Measurements from ENCODE around the gene TBXAS1.

TBXAS1 gene

DNA sequence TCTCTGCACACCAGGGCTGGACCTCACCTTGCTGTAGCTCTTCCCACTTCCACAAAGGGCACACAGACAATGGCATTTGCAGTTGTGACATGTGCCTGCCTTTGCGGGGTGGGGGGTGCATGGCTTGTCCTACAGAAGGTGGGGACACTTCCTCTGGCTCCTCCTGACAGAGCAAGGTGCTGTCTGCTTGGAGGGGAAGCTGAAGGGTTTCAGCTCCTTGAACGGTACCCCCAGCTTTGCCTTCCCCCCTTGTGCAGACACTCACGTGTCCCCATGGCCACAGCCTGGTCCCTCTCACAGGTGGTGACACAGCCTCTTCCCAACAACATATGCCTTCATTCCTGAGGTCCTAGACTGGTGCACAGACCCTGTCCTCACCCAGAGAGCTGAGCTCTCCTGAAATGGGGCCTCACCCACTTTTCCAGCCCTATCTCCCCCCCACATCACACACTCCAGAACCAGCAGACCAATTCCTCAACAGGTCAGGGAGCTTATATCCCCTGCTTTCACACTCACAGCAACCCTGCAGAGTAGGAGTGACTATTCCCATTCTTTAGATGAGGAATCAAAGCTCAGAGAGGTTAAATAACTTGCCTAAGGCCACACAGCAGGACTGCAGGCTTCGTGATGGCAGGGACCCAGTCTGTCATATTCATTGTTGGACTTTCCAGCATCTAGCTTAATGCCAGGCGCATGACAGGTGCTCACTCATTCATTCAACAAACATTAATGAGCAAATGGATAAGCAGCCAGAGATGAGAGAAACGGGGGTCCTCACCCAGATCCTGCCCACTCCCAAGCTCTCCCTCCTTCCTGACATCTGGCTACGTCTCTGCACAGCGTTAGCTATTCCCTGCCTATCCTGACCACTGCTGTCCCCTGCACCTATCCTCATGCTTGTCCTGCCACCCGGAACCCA, 189.3 kb downstream of the TBXAS1 start:
- Histone ChIP-seq H3K36me3 (ENCODE audit: low read length) (no peaks in the 10 kb centered on the region), H3K79me2 (ENCODE audit: insufficient read depth, low read length) (no peaks in the 10 kb centered on the region), H4K20me1 (ENCODE audit: low read depth, low read length) (no peaks in the 10 kb centered on the region), H2AFZ (ENCODE audit: low read depth, low read length, severe bottlenecking) (no peak overlapping the region), H3K4me3 (ENCODE audit: insufficient read depth, low read length, poor library complexity, severe bottlenecking) (no peak overlapping the region), H3K9ac (ENCODE audit: low read length) (no peak overlapping the region), H3K27me3 (ENCODE audit: low read length) (no peaks in the 10 kb centered on the region), H3K4me2 (ENCODE audit: low read depth, low read length, poor library complexity, severe bottlenecking) (no peak overlapping the region), H3K9me2 (replicated peaks; ENCODE audit: insufficient read depth, low read length) (no peaks in the 10 kb centered on the region), H3K9me3 (ENCODE audit: insufficient read depth, low read length) (no peaks in the 10 kb centered on the region), H3F3A (ENCODE audit: insufficient read depth) (no peaks in the 10 kb centered on the region), H3K27ac (ENCODE audit: low read depth, low read length) (no peak overlapping the region)
- no peak for TF ChIP-seq EZH2phosphoT487 (conservative IDR thresholded peaks at IDR 0.05; ENCODE audit: low read length)
- TF ChIP-seq, protein P1, sequence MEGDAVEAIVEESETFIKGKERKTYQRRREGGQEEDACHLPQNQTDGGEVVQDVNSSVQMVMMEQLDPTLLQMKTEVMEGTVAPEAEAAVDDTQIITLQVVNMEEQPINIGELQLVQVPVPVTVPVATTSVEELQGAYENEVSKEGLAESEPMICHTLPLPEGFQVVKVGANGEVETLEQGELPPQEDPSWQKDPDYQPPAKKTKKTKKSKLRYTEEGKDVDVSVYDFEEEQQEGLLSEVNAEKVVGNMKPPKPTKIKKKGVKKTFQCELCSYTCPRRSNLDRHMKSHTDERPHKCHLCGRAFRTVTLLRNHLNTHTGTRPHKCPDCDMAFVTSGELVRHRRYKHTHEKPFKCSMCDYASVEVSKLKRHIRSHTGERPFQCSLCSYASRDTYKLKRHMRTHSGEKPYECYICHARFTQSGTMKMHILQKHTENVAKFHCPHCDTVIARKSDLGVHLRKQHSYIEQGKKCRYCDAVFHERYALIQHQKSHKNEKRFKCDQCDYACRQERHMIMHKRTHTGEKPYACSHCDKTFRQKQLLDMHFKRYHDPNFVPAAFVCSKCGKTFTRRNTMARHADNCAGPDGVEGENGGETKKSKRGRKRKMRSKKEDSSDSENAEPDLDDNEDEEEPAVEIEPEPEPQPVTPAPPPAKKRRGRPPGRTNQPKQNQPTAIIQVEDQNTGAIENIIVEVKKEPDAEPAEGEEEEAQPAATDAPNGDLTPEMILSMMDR (IDR thresholded peaks at IDR 0.05; ENCODE audit: insufficient read depth, low read length, poor library complexity, severe bottlenecking): no peak

DNA sequence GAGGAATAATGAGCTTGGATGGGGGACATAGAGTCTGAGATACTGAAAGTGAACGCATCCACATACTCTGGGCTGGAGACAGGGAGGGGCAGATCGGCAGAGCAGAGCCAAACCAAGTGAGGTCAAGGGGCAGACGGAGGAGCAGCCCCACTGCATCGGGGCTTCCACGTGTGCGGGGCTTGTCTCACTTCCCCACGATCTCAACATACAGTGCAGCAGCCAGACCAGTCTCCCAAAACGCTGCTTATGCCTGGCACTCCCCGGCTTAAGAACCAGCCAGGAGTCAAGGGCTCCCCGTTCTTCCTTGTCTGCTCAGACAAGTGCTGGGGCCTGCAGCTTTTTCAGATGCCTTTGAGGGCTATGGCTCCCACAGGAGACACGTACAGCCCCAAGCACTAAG, 190.1 kb downstream of the TBXAS1 start:
- Histone ChIP-seq H3F3A (ENCODE audit: insufficient read depth) (no peaks in the 10 kb centered on the region), H4K20me1 (ENCODE audit: low read depth, low read length) (no peaks in the 10 kb centered on the region), H3K36me3 (ENCODE audit: low read length) (no peaks in the 10 kb centered on the region), H3K27ac (ENCODE audit: low read depth, low read length) (no peak overlapping the region), H3K79me2 (ENCODE audit: insufficient read depth, low read length) (no peaks in the 10 kb centered on the region), H3K4me2 (ENCODE audit: low read depth, low read length, poor library complexity, severe bottlenecking) (no peak overlapping the region), H3K27me3 (ENCODE audit: low read length) (no peaks in the 10 kb centered on the region), H3K4me3 (ENCODE audit: insufficient read depth, low read length, poor library complexity, severe bottlenecking) (no peak overlapping the region), H2AFZ (ENCODE audit: low read depth, low read length, severe bottlenecking) (no peak overlapping the region), H3K9me3 (ENCODE audit: insufficient read depth, low read length) (no peaks in the 10 kb centered on the region), H3K9ac (ENCODE audit: low read length) (no peak overlapping the region), H3K9me2 (replicated peaks; ENCODE audit: insufficient read depth, low read length) (no peaks in the 10 kb centered on the region)
- TF ChIP-seq, protein P1 (IDR thresholded peaks at IDR 0.05; ENCODE audit: insufficient read depth, low read length, poor library complexity, severe bottlenecking): no peak
- no peak for TF ChIP-seq EZH2phosphoT487 (conservative IDR thresholded peaks at IDR 0.05; ENCODE audit: low read length)

DNA sequence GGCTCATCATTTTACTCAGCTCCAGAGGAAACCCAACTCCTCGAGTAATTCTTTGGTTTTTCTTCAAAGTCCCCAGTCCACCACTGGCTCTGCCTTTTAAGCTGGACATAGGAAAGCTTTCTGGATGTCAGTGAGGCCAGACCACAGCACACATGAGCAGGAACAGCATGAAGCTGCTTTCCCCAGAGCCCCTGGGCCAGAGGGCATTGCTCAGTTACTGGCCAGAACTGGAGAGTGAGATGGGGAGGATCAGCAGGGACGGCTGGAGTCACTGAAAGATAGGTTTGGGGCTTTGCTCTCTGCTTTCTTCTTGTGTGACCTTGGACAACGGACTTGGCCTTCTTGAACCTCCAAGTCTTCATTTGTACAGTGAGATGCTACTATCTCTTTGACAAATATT, 190.5 kb downstream of the TBXAS1 start:
- H4K20me1 ChIP-seq (ENCODE audit: low read depth, low read length): no peaks in the 10 kb centered on the region
- H3F3A ChIP-seq (ENCODE audit: insufficient read depth): no peaks in the 10 kb centered on the region
- H3K9me3 ChIP-seq (ENCODE audit: insufficient read depth, low read length): no peaks in the 10 kb centered on the region
- no peaks in the 10 kb centered on the region for H3K27me3 ChIP-seq (ENCODE audit: low read length)
- H3K9ac ChIP-seq (ENCODE audit: low read length): no peak overlapping the region
- no peaks in the 10 kb centered on the region for H3K36me3 ChIP-seq (ENCODE audit: low read length)
- no peak overlapping the region for H3K27ac ChIP-seq (ENCODE audit: low read depth, low read length)
- no peak overlapping the region for H3K4me3 ChIP-seq (ENCODE audit: insufficient read depth, low read length, poor library complexity, severe bottlenecking)
- no peak overlapping the region for H2AFZ ChIP-seq (ENCODE audit: low read depth, low read length, severe bottlenecking)
- H3K4me2 ChIP-seq (ENCODE audit: low read depth, low read length, poor library complexity, severe bottlenecking): no peak overlapping the region
- TF ChIP-seq, protein P1 (IDR thresholded peaks at IDR 0.05; ENCODE audit: insufficient read depth, low read length, poor library complexity, severe bottlenecking): no peak
- TF ChIP-seq EZH2phosphoT487 (conservative IDR thresholded peaks at IDR 0.05; ENCODE audit: low read length): no peak
- H3K9me2 ChIP-seq (replicated peaks; ENCODE audit: insufficient read depth, low read length): no peaks in the 10 kb centered on the region
- H3K79me2 ChIP-seq (ENCODE audit: insufficient read depth, low read length): no peaks in the 10 kb centered on the region
